CD4-positive, CD25-positive, alpha-beta regulatory T cell (primary cell): ENCODE data around the gene SLC23A1. TPM values are rescaled to one million over a fixed set of nuclear protein-coding genes. Genes with fewer than 3 reads are reported as not detected.

Source experiments
- ATAC-seq, 2 donors: fragments of 150-1000 bp; cut with Tn5 transposase; one replicate each; pipeline ENCODE4 v1.10.0; 2021; ENCODE audit warnings: low read depth in 2 of 2, moderate number of reproducible peaks in 2 of 2, moderate library complexity in 1 of 2
- DNase-seq, 3 donors: peaks; one replicate each; pipeline versions ENCODE4 v3.0.0 to v3.0.0-alpha.2; 2012 to 2022; ENCODE audit warnings: mixed read lengths in 1 of 3
- H3K27ac ChIP-seq: one replicate; pipeline ENCODE4 v1.7.0; 2013; ENCODE audit warnings: mild to moderate bottlenecking, low read length; ENCODE audit not compliant: insufficient read depth, poor library complexity, severe bottlenecking
- H3K27me3 ChIP-seq: one replicate; pipeline ENCODE4 v1.7.0; 2013; ENCODE audit warnings: low read length; ENCODE audit not compliant: control insufficient read depth, insufficient read depth
- H3K36me3 ChIP-seq: one replicate; pipeline ENCODE4 v1.7.0; 2013; ENCODE audit warnings: mild to moderate bottlenecking, low read length, moderate library complexity; ENCODE audit not compliant: control insufficient read depth, insufficient read depth
- H3K4me1 ChIP-seq: 2 replicates; pipeline ENCODE4 v1.7.0; 2013; ENCODE audit warnings: mild to moderate bottlenecking, low read length; ENCODE audit not compliant: insufficient read depth, control insufficient read depth, poor library complexity, severe bottlenecking
- H3K4me3 ChIP-seq: one replicate; pipeline ENCODE4 v1.7.0; 2013; ENCODE audit warnings: low read depth, mild to moderate bottlenecking, low read length, moderate library complexity
- H3K9me3 ChIP-seq, 2 experiments: 1 replicate in 1 of 2; 2 replicates in 1 of 2; pipeline ENCODE4 v1.7.0; 2013; ENCODE audit warnings: low read length in 2 of 2, mild to moderate bottlenecking in 1 of 2, moderate library complexity in 1 of 2; ENCODE audit not compliant: control insufficient read depth in 2 of 2
- H3K27ac Mint-ChIP-seq, 3 donors: one replicate each; pipeline ENCODE4 v1.8.0; 2020 to 2022; ENCODE audit warnings: mild to moderate bottlenecking in 3 of 3, mixed read lengths in 3 of 3, moderate library complexity in 2 of 3
- H3K27me3 Mint-ChIP-seq: one replicate; pipeline ENCODE4 v1.8.0; 2022; ENCODE audit warnings: mild to moderate bottlenecking, mixed read lengths
- H3K36me3 Mint-ChIP-seq: one replicate; pipeline ENCODE4 v1.8.0; 2020; ENCODE audit warnings: mixed read lengths
- H3K4me1 Mint-ChIP-seq, 4 donors: one replicate each; pipeline ENCODE4 v1.8.0; 2020 to 2022; ENCODE audit warnings: mixed read lengths in 4 of 4, mild to moderate bottlenecking in 1 of 4
- H3K4me3 Mint-ChIP-seq, 4 donors: one replicate each; pipeline ENCODE4 v1.8.0; 2020 to 2022; ENCODE audit warnings: mild to moderate bottlenecking in 4 of 4, mixed read lengths in 4 of 4, moderate library complexity in 3 of 4
- H3K9me3 Mint-ChIP-seq, 7 donors: one replicate each; pipeline ENCODE4 v1.8.0; 2020 to 2022; ENCODE audit warnings: mixed read lengths in 7 of 7, mild to moderate bottlenecking in 3 of 7, moderate library complexity in 2 of 7
- polyA plus RNA-seq, 4 donors: library from polyadenylated mRNA; unstranded; fragments of 300-500 nt; fragmentation: Illumina TruSeq; gene quantifications; one replicate each; pipeline ENCODE4 v1.2.3, GENCODE V29; 2021
- total RNA-seq: library from RNA; stranded (reverse); gene quantifications from one replicate; pipeline ENCODE4 v1.2.3, GENCODE V29; 2022

Gene SLC23A1
- total and polyA plus RNA-seq, 5 donors from 2014 or later, result 0.09 to 0.13 TPM; not detected in 3

- H3K9me3 Mint-ChIP-seq, result peaks cover 0 to 1% (median 0%) of the 10 kb centered on the region in 7 donors
- H3K27me3 ChIP-seq, result no peaks in the 10 kb centered on the region
- H3K4me3 Mint-ChIP-seq, result no peak overlapping the region
- H3K4me1 ChIP-seq, result peaks cover 6% of the 10 kb centered on the region
- DNase-seq (no peak), ATAC-seq (no peak)
- H3K36me3 ChIP-seq, result no peaks in the 10 kb centered on the region
- H3K27ac Mint-ChIP-seq, result peak overlapping the region in 1 of 3 donors; percentile 57
- peaks cover 0 to 26% (median 12%) of the 10 kb centered on the region in 4 donors for H3K4me1 Mint-ChIP-seq
- H3K36me3 Mint-ChIP-seq, result peaks cover 11% of the 10 kb centered on the region
- no peaks in the 10 kb centered on the region for H3K9me3 ChIP-seq
- H3K4me3 ChIP-seq, result no peak overlapping the region
- H3K27me3 Mint-ChIP-seq, result no peaks in the 10 kb centered on the region
- H3K27ac ChIP-seq, result no peak overlapping the region
Observed at GRCh38 chr5:139379626-139380449, 3.3 kb downstream of the SLC23A1 start.

GRCh38 chr5:139378941-139379361, 4.1 kb downstream of the SLC23A1 start:
- H3K36me3 ChIP-seq, result no peaks in the 10 kb centered on the region
- peaks cover 11% of the 10 kb centered on the region for H3K36me3 Mint-ChIP-seq
- H3K27me3 ChIP-seq, result no peaks in the 10 kb centered on the region
- DNase-seq (no peak), ATAC-seq (no peak)
- peaks cover 0 to 1% (median 0%) of the 10 kb centered on the region in 7 donors for H3K9me3 Mint-ChIP-seq
- no peaks in the 10 kb centered on the region for H3K9me3 ChIP-seq
- H3K27me3 Mint-ChIP-seq, result no peaks in the 10 kb centered on the region
- H3K4me3 ChIP-seq, result no peak overlapping the region
- no peaks in the 10 kb centered on the region for H3K4me1 ChIP-seq
- H3K27ac Mint-ChIP-seq, result peak overlapping the region; percentile 36 to 94 (median 57)
- no peak overlapping the region for H3K27ac ChIP-seq
- peaks cover 0 to 20% (median 6%) of the 10 kb centered on the region in 4 donors for H3K4me1 Mint-ChIP-seq
- H3K4me3 Mint-ChIP-seq, result peak overlapping the region in 1 of 4 donors; percentile 23

GRCh38 chr5:139378101-139378825, 4.8 kb downstream of the SLC23A1 start:
- no peak overlapping the region for H3K27ac Mint-ChIP-seq
- Histone ChIP-seq H3K9me3 (no peaks in the 10 kb centered on the region), H3K27me3 (no peaks in the 10 kb centered on the region), H3K4me3 (no peak overlapping the region), H3K36me3 (peaks cover 4% of the 10 kb centered on the region), H3K27ac (no peak overlapping the region), H3K4me1 (no peaks in the 10 kb centered on the region)
- peaks cover 11% of the 10 kb centered on the region for H3K36me3 Mint-ChIP-seq
- no peaks in the 10 kb centered on the region for H3K27me3 Mint-ChIP-seq
- ATAC-seq (no peak), DNase-seq (no peak)
- H3K9me3 Mint-ChIP-seq, result peaks cover 0 to 1% (median 0%) of the 10 kb centered on the region in 7 donors
- peak overlapping the region in 1 of 4 donors; percentile 23 for H3K4me3 Mint-ChIP-seq
- peaks cover 0 to 16% (median 3%) of the 10 kb centered on the region in 4 donors for H3K4me1 Mint-ChIP-seq

GRCh38 chr5:139377226-139377625, 5.9 kb downstream of the SLC23A1 start:
- H3K4me3 Mint-ChIP-seq, result no peak overlapping the region
- Histone ChIP-seq H3K4me3 (no peak overlapping the region), H3K36me3 (peaks cover 4% of the 10 kb centered on the region), H3K4me1 (no peaks in the 10 kb centered on the region), H3K9me3 (no peaks in the 10 kb centered on the region), H3K27me3 (no peaks in the 10 kb centered on the region), H3K27ac (no peak overlapping the region)
- peaks cover 12% of the 10 kb centered on the region for H3K36me3 Mint-ChIP-seq
- H3K9me3 Mint-ChIP-seq, result peaks cover 0 to 1% (median 0%) of the 10 kb centered on the region in 7 donors
- H3K27me3 Mint-ChIP-seq, result no peaks in the 10 kb centered on the region
- H3K27ac Mint-ChIP-seq, result peak overlapping the region in 1 of 3 donors; percentile 74
- ATAC-seq (no peak), DNase-seq (no peak)
- H3K4me1 Mint-ChIP-seq, result peaks cover 0 to 16% (median 3%) of the 10 kb centered on the region in 4 donors

GRCh38 chr5:139376364-139376763, 6.7 kb downstream of the SLC23A1 start:
- H3K4me1 ChIP-seq, result no peaks in the 10 kb centered on the region
- H3K36me3 ChIP-seq, result peaks cover 12% of the 10 kb centered on the region
- peaks cover 18% of the 10 kb centered on the region for H3K36me3 Mint-ChIP-seq
- H3K9me3 Mint-ChIP-seq, result peaks cover 0 to 1% (median 0%) of the 10 kb centered on the region in 7 donors
- H3K27ac ChIP-seq, result no peak overlapping the region
- H3K27me3 ChIP-seq, result no peaks in the 10 kb centered on the region
- no peak for DNase-seq
- ATAC-seq, result no peak
- peaks cover 0 to 16% (median 4%) of the 10 kb centered on the region in 4 donors for H3K4me1 Mint-ChIP-seq
- no peaks in the 10 kb centered on the region for H3K27me3 Mint-ChIP-seq
- no peaks in the 10 kb centered on the region for H3K9me3 ChIP-seq
- no peak overlapping the region for H3K4me3 Mint-ChIP-seq
- H3K4me3 ChIP-seq, result no peak overlapping the region
- H3K27ac Mint-ChIP-seq, result no peak overlapping the region

GRCh38 chr5:139374909-139375308, 8.2 kb downstream of the SLC23A1 start:
- peaks cover 18% of the 10 kb centered on the region for H3K36me3 Mint-ChIP-seq
- peaks cover 0 to 1% (median 0%) of the 10 kb centered on the region in 7 donors for H3K9me3 Mint-ChIP-seq
- H3K4me1 Mint-ChIP-seq, result peaks cover 0 to 16% (median 6%) of the 10 kb centered on the region in 4 donors
- no peaks in the 10 kb centered on the region for H3K27me3 Mint-ChIP-seq
- Histone ChIP-seq H3K4me1 (no peaks in the 10 kb centered on the region), H3K9me3 (no peaks in the 10 kb centered on the region), H3K27me3 (no peaks in the 10 kb centered on the region), H3K4me3 (no peak overlapping the region), H3K27ac (no peak overlapping the region), H3K36me3 (peaks cover 17% of the 10 kb centered on the region)
- peak overlapping the region in 1 of 3 donors; percentile 76 for H3K27ac Mint-ChIP-seq
- ATAC-seq (no peak), DNase-seq (no peak)
- H3K4me3 Mint-ChIP-seq, result no peak overlapping the region

- H3K4me3 ChIP-seq, result no peak overlapping the region
- Mint-ChIP-seq H3K4me1 (peaks cover 0 to 9% (median 5%) of the 10 kb centered on the region in 4 donors), H3K4me3 (no peak overlapping the region), H3K9me3 (peaks cover 0 to 1% (median 0%) of the 10 kb centered on the region in 7 donors), H3K27me3 (no peaks in the 10 kb centered on the region), H3K27ac (peak overlapping the region in 2 of 3 donors; percentile 1 to 29), H3K36me3 (peaks cover 15% of the 10 kb centered on the region)
- DNase-seq, result no peak
- H3K36me3 ChIP-seq, result peaks cover 44% of the 10 kb centered on the region
- H3K27ac ChIP-seq, result no peak overlapping the region
- no peak for ATAC-seq
- H3K4me1 ChIP-seq, result no peaks in the 10 kb centered on the region
- no peaks in the 10 kb centered on the region for H3K27me3 ChIP-seq
- no peaks in the 10 kb centered on the region for H3K9me3 ChIP-seq
Observed at GRCh38 chr5:139371482-139372435, 11.3 kb downstream of the SLC23A1 start.
